Mononuclear cell (primary cell): Measurements from ENCODE around the gene PGF. TPM values are rescaled to one million over a fixed set of nuclear protein-coding genes. Genes with fewer than 3 reads are reported as not detected.

Experiments used
- H3K27me3 ChIP-seq: 2 replicates; pipeline ENCODE4 v1.6.0; 2011; ENCODE audit warnings: low read length, control low read depth; ENCODE audit not compliant: insufficient read depth
- H3K4me1 ChIP-seq: 2 replicates; pipeline ENCODE4 v1.5.1; 2011; ENCODE audit warnings: mild to moderate bottlenecking, low read length, control low read depth; ENCODE audit not compliant: insufficient read depth
- H3K4me3 ChIP-seq: 2 replicates; pipeline ENCODE4 v1.5.1; 2011; ENCODE audit warnings: mild to moderate bottlenecking, low read length, moderate library complexity
- H3K9me3 ChIP-seq: 2 replicates; pipeline ENCODE4 v1.5.1; 2011; ENCODE audit warnings: low read depth, mild to moderate bottlenecking, control low read depth, low read length
- total RNA-seq: library from RNA; depleted of rRNA; stranded (reverse); fragments of >200 nt; gene quantifications from one replicate; pipeline ENCODE4 v1.2.3, GENCODE V29; 2012

The PGF gene
- total RNA-seq, 1 donor = not detected

DNA sequence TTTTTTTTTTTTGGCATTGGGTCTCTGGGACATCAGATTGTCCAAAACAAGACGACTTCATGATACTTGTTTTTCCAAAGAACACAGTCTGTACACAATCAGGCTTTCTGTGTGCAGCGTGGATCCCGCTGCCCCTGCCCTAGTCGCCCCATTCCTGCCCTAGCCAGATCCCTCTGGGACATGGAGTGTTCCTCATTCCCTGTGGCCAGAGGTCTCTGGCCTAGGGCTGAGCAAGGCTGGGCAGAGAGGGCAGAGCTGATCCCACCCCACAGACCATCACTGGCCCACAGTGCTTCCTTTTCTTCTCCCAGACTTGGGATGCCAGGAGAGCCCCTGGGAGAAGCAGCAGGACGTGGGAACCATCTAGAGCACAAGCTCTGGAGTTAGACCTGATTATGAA, 26.4 kb upstream of the PGF start:
- H3K4me1 ChIP-seq = no peaks in the 10 kb centered on the region
- no peak overlapping the region for H3K4me3 ChIP-seq
- no peaks in the 10 kb centered on the region for H3K27me3 ChIP-seq
- H3K9me3 ChIP-seq = no peaks in the 10 kb centered on the region

DNA sequence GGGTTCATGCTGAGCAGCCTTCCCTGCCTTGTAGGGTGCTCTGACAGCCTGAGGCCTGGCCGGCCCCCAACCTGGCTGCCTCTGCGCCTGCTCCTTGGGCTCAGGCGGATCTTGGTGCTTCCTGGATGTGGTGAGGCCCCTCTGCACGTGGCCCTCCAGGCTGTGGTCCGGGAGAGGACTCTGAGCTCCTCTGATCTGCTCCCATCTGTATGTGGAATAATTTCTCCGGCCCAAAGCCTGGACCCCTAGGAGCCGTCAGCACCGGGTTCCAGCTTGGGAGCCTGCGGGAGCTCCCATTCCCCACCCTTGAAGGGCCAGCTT, 26.0 kb upstream of the PGF start:
- Histone ChIP-seq H3K4me3 (no peak overlapping the region), H3K9me3 (no peaks in the 10 kb centered on the region)

DNA sequence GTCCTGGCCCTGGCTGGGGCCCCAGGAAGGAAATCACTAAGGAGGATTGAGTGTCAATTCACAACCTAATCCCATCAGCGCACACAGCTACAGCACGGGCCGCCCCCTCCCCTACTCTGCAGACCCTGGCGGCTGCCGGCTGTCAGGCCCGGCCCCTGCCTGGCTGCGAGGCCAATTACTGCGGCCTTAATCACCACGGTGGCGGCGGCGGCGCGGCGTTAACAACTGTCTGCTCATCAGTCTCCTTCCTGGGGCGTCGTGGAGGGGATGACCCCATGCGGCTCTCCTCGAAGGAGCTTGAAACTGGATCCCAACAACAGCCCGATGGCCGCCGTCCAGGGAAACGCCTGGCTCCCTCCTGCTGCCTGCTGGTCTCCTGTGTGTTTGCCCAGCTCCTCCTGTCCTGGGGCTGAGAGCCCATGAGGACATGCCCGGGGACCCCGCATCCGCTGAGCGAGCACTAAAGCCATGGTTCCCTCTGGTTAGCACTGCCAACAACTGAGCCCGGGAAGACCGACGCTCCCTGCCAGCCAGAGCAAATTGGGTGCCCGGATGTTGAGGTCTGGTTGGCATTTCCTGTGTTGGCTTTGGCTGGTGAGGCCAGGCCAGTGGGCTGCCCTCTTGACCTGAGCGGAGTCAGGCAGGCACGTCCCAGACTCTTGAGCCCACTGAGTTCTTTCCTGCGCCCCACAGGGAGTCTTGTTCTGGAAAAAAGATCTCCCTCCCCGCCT, 25.5 kb upstream of the PGF start:
- Histone ChIP-seq H3K27me3 (no peaks in the 10 kb centered on the region), H3K4me3 (no peak overlapping the region), H3K4me1 (no peaks in the 10 kb centered on the region), H3K9me3 (no peaks in the 10 kb centered on the region)

More for the DNA sequence above, 26.0 kb upstream of the PGF start:
- H3K4me1 ChIP-seq = no peaks in the 10 kb centered on the region
- no peaks in the 10 kb centered on the region for H3K27me3 ChIP-seq

DNA sequence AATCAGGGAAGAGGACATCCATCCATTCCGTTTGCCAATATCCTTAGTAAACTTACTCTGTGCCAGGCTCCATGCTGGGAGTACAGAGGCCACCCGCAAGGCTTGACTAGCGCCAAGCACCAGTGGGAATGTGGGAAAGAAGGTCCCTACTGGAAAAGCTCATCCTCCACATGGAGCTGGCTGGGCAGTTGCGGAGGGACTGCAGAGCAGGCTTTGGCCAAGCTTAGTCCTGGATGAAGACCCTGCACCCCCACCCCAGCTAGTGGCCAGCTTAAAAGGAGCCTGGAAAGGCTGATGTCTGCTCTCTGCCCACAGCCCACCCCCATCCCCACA, 25.0 kb upstream of the PGF start:
- Histone ChIP-seq H3K4me1 (no peaks in the 10 kb centered on the region), H3K4me3 (no peak overlapping the region), H3K9me3 (no peaks in the 10 kb centered on the region), H3K27me3 (no peaks in the 10 kb centered on the region)

DNA sequence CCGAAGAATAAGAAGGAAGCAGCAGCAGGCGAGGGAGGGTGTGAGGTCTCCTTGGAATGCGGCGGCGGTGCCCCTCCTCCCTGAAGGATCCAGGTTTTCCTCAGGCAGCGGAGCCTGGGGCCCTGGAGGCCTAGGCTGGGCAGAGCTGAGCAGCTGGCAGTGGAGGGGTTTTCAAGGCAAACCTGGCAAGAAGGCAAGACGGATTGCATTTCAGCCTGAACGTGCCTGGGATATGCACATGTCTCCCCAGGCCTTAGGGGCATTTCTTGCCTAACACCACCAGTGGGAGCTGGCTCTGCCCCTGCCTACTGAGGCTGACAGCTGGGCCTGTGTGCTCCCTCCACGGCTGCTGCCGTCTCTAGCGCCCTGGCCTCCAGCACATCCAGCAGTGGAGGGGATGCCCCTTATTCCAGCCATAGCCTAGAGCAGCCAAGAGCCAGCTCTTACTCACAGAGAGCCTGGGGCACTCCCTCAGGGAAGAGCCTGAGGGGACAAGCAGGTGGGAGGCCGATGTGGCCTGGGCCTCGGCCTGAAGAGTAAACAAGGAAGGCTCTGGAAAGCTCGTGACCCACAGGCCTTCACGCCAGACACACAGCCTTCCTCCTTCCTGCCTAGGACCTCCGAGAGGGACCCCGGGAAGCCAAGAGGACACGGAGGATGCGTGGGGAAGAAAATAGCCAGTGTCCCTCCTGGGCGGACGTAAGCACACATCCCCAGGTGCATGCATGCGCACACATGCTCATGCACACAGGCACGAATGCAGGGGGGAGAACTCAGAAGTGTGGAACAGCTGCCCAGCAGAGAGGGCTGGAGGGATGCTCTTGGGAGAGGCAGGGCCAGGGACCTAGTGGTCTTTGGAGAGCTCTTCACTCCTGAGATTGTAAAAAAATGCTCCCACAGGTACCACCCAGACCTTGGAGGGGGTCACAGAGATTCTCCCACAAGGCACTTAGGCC, 24.3 kb upstream of the PGF start:
- no peak overlapping the region for H3K4me3 ChIP-seq
- H3K9me3 ChIP-seq = no peaks in the 10 kb centered on the region

DNA sequence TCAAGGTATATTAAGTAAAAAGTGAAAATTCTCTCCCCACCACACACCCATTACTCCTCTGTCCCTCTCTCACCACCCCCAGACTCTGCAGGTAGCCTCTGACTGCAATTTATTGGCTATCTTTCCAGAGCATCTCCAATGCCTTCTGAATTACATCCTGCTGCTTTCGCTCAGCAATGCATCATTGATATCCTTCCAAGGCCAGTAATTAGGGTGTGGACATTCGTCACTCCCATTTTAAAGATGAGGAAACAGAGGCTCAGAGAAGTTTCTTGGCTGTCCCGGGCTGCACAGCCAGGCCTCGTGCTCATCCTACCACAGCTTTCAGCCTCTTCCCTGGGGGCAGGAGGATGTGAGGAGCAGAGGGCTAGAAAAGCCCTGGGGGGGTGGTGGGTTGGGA, 23.6 kb upstream of the PGF start:
- H3K4me1 ChIP-seq = no peaks in the 10 kb centered on the region
- no peaks in the 10 kb centered on the region for H3K9me3 ChIP-seq
- no peak overlapping the region for H3K4me3 ChIP-seq
- H3K27me3 ChIP-seq = no peaks in the 10 kb centered on the region

More for the DNA sequence above, 24.3 kb upstream of the PGF start:
- Histone ChIP-seq H3K27me3 (no peaks in the 10 kb centered on the region), H3K4me1 (no peaks in the 10 kb centered on the region)

DNA sequence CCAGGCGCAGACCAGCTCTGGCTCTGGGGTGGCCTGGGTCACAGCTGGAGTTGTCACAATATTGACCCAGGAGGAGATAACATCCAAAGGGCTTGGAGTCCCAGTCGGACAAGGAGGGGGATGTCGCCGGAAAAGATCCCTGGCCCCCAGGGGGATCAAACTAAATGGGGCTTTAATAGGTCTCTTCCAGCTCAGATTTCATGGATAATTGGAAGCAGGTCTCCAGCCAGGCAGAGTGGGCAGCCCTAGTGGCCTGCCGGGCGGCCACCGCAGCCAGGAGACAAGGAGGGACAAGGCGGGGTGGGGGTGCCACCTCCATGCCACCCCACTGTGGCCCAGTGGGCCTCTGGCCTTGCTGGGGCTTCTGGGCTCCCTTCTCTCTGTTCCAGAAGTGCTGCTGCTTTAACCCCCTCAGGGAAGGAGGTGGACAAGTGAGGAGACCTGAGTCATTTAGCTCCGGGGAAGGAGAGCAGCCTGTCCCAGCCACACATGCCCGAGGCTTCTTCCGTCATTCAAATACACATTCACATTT, 23.1 kb upstream of the PGF start:
- no peaks in the 10 kb centered on the region for H3K9me3 ChIP-seq
- H3K4me1 ChIP-seq = peaks cover 4% of the 10 kb centered on the region
- no peak overlapping the region for H3K4me3 ChIP-seq
- H3K27me3 ChIP-seq = no peaks in the 10 kb centered on the region

DNA sequence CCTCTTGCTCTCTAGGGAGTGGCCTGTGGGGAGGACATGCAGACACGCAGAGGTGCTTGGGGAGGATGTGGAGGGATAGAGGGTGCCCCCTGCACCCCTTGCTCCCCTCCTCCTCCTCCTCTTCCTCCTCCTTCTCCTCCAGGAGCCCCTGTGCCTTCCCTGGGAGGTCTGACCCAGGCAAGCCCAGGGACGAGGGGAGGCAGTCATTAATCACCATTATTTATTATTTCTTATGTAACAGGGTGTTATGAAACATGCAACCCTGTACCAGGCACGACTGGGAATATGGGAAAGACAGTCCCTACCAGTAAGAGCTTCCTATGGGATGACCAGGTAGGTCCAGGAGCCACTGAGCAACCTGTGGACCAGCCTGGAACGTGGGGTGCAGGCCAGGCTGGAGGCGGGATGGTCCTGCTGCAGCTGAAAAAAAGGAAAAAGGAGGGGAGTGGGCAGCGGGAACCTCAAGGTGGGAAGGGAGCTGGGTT, 22.5 kb upstream of the PGF start:
- Histone ChIP-seq H3K27me3 (no peaks in the 10 kb centered on the region), H3K9me3 (no peaks in the 10 kb centered on the region)

DNA sequence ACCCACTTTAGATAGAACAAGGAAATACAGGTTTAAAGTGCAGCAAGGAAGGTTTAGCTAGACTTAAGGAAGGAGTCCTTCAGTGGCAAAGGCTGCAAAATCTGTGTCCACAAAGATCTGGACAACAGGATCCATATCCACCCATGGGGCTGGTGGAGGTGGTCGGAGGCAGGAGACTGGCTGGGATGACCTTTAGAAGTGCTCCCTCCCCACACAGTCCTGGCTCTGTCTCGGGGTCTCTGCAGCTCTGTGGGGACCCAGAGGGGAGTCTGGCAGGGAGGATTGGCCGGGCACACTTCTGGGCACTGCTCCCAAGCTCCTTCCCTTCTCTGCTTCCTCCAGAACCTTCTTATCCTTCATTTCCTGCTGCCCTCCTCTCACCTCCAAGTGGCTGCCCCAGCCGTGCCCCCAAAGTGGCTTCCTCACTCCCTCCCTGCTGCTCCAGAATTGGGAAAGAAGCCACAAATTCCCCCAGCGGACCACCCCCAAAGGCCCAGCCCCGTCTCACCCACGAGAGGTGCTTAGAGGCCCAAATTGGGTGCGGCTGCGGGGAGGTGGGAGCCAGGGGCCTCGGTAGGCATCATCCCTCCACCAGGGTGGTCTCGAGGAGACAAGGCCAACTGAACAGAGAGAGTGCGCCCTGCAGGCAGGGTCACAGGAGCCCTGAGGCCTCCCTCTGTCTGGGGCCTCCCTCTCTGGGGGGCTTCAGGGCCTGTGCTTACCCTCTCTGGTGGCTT, 21.9 kb upstream of the PGF start:
- Histone ChIP-seq H3K4me1 (peaks cover 8% of the 10 kb centered on the region), H3K4me3 (no peak overlapping the region), H3K27me3 (no peaks in the 10 kb centered on the region), H3K9me3 (no peaks in the 10 kb centered on the region)

More for the DNA sequence above, 22.5 kb upstream of the PGF start:
- Histone ChIP-seq H3K4me3 (no peak overlapping the region), H3K4me1 (peaks cover 8% of the 10 kb centered on the region)

DNA sequence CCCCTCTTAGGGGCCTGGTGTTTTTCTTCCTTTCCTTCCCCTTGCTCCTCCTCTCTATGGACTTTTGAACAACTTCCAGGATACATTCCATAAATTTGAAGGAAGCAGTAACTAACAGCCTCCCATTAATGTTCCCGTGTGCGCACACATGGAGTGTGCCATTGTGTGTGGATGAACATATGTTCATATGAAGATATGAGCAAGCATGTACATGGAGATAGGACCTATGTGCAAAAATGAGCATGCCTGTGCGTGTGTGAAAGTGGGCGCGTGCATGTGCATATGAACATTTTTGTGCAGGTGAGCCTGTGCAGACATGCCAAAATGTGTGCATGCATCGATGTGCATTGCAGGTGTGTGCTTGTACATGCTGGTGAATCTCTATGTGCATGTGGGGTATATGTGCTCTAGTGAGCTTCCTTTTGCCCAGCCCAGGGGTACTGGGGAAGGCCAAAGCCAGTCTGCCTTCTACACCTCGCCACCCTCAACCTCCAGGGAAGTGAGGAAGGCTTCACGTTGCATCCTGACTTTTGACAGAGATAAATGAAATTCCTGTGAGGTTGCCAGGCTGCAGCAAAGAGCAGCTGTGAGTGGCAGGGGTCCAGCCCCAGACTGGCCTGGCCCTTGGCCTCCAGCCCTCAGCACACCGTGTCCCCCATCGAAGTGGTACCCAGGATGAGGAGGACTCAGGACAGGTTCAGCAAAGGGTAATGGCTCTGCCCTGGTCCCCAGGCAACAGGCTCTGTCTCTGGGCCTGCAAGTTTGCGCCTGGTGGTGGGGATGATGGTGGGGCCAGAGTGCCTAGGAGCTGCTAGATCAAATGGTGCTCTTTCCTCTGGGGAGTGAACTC, 21.1 kb upstream of the PGF start:
- Histone ChIP-seq H3K9me3 (no peaks in the 10 kb centered on the region), H3K4me1 (peaks cover 8% of the 10 kb centered on the region), H3K4me3 (no peak overlapping the region), H3K27me3 (no peaks in the 10 kb centered on the region)

DNA sequence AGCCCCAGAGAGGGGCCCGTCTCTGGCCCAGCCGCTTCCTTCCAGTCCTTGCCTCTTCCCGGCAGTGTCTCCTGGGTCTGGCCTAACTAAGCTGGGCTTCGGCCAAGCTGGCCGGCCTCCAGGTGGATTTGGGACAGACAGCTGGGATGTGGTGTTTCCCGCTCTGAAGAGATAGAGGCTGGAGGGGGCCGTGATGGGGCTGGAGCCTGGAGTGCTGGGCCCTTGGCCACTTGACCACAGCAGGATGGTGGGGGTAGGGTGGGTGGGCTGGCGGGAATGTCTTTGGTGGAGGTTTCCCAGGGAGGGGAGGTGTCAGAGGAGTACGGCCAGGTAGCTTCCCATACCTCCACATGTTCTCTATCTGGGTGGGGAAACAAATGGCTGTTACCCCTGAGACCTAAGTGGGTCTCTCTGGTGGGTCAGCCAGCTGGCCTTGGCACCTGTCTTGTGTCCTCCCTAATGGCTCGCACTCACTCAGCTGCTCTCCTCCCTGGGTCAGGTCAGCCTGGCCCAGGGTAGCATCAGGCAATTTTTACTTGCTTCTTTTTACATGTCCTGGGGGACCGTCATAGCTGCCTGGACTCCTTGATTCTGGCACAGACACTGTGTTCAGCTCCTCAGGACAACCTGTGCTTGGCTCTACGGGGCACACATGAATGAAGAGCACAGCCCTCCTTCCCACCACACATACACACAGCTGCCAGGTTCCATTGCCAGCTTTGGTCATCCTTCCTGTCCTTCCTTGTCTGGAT, 19.8 kb upstream of the PGF start:
- Histone ChIP-seq H3K9me3 (no peaks in the 10 kb centered on the region), H3K4me1 (peaks cover 8% of the 10 kb centered on the region), H3K27me3 (no peaks in the 10 kb centered on the region), H3K4me3 (no peak overlapping the region)

DNA sequence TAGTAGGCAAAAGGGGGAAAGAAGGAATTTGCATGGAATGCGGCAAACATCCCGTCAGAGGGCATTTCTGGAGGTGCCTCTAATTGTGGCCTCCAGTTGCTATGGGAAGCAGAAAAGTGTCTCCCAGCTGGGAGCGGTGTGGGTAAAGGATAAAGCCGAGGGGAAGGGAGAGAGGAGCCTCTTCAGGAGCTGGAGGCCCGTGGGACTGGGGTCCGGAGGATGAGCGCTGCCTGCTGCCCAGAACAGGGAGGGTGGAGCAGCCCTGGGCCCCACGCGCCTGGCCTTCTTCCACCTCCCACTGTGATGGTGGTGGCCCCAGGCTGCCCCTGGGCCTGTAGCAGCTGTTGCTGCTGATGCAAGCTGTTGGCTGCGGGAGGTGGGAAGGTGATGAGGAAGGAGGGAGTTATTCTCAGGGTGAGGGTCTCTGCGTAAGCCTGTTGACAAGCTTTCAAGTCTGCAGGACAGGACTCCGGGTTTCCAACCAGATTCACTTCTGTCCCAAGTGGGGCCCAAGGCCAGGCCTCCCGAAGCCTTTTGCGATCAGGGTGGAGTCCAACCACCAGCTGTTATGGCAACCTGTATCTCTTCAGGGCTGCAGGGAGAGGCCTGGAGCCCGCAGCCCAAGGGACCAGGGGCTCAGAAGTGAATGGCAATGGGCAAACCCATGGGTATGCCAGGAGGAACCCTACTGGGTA, 19.1 kb upstream of the PGF start:
- H3K9me3 ChIP-seq = no peaks in the 10 kb centered on the region
- peaks cover 8% of the 10 kb centered on the region for H3K4me1 ChIP-seq
- no peak overlapping the region for H3K4me3 ChIP-seq
- no peaks in the 10 kb centered on the region for H3K27me3 ChIP-seq

DNA sequence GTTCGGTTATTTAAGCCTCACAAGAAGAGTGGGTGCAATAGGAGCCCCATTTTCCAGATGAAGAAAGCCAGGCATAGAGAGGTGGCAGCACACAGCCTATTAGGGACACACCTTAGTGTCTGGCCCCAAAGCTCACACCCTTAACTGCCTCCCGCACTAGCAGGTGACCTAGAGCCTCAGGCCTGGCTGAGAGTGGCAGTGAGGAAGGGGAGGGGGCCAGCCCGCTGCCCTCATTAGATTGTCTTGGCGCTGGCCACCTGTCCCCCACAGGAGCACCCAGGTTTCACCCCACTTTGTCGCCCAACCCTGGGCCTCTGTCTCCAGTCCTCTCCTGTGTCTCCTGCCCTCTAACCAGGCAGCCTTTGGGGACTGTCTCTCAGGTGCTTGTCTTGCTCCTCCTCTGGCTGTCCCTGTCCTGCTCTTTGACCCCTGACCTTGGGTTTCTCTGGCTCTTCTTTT, 18.5 kb upstream of the PGF start:
- H3K9me3 ChIP-seq = no peaks in the 10 kb centered on the region
- no peak overlapping the region for H3K4me3 ChIP-seq
- no peaks in the 10 kb centered on the region for H3K27me3 ChIP-seq
- H3K4me1 ChIP-seq = peaks cover 8% of the 10 kb centered on the region
